Measurements from ENCODE around the gene ETFA. TPM values are rescaled to one million over a fixed set of nuclear protein-coding genes. Genes with fewer than 3 reads are reported as not detected.

Gene ETFA
- total RNA-seq, 1 donor from 2014 or later, result 68.7 TPM

GRCh38 chr15:76338486-76339304 is 27.4 kb upstream of the ETFA start:
- H3K27me3 ChIP-seq (ENCODE audit: control insufficient read depth, insufficient read depth, low read length), result peaks cover 99% of the 10 kb centered on the region
- no peak for DNase-seq (ENCODE audit: low read depth)
- H3K4me3 ChIP-seq (ENCODE audit: low read depth, low read length), result no peak overlapping the region
- H3K36me3 ChIP-seq (ENCODE audit: control insufficient read depth, insufficient read depth, low read length), result no peaks in the 10 kb centered on the region
- TF ChIP-seq, protein P1, sequence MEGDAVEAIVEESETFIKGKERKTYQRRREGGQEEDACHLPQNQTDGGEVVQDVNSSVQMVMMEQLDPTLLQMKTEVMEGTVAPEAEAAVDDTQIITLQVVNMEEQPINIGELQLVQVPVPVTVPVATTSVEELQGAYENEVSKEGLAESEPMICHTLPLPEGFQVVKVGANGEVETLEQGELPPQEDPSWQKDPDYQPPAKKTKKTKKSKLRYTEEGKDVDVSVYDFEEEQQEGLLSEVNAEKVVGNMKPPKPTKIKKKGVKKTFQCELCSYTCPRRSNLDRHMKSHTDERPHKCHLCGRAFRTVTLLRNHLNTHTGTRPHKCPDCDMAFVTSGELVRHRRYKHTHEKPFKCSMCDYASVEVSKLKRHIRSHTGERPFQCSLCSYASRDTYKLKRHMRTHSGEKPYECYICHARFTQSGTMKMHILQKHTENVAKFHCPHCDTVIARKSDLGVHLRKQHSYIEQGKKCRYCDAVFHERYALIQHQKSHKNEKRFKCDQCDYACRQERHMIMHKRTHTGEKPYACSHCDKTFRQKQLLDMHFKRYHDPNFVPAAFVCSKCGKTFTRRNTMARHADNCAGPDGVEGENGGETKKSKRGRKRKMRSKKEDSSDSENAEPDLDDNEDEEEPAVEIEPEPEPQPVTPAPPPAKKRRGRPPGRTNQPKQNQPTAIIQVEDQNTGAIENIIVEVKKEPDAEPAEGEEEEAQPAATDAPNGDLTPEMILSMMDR (IDR thresholded peaks at IDR 0.05; ENCODE audit: insufficient read depth, low read length, poor library complexity, severe bottlenecking), result no peak

DNA sequence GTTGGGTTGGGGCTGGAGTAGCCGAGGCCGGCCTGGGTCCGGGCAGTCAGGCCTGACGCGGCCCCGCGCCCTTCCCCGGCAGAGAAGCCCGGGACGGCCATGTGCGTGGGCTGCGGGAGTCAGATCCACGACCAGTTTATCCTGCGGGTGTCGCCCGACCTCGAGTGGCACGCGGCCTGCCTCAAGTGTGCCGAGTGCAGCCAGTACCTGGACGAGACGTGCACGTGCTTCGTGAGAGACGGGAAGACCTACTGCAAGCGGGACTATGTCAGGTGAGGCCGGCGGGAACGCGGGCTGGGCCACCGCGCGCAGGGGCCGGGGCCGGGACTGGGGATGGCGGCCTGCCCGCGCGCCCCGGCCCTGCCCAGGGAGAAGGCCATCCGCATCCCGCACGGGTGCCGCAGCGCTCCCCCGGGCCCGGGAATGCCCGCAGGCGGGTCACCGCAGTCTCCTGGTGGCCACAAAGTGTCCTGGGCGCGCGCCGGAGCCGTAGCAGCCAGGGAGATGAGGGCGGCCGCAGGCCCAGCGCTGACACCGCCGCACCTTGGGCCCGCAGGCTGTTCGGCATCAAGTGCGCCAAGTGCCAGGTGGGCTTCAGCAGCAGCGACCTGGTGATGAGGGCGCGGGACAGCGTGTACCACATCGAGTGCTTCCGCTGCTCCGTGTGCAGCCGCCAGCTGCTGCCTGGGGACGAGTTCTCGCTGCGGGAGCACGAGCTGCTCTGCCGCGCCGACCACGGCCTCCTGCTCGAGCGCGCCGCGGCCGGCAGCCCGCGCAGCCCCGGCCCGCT is 26.6 kb upstream of the ETFA start:
- TF ChIP-seq, protein P1 (IDR thresholded peaks at IDR 0.05; ENCODE audit: insufficient read depth, low read length, poor library complexity, severe bottlenecking), result no peak
- no peaks in the 10 kb centered on the region for H3K36me3 ChIP-seq (ENCODE audit: control insufficient read depth, insufficient read depth, low read length)
- DNase-seq (ENCODE audit: low read depth), result no peak
- H3K4me3 ChIP-seq (ENCODE audit: low read depth, low read length), result no peak overlapping the region
- H3K27me3 ChIP-seq (ENCODE audit: control insufficient read depth, insufficient read depth, low read length), result peaks cover 98% of the 10 kb centered on the region

- H3K4me3 ChIP-seq (ENCODE audit: low read depth, low read length), result no peak overlapping the region
- no peak for DNase-seq (ENCODE audit: low read depth)
- TF ChIP-seq, protein P1 (IDR thresholded peaks at IDR 0.05; ENCODE audit: insufficient read depth, low read length, poor library complexity, severe bottlenecking), result no peak
- H3K27me3 ChIP-seq (ENCODE audit: control insufficient read depth, insufficient read depth, low read length), result peaks cover 90% of the 10 kb centered on the region
- H3K36me3 ChIP-seq (ENCODE audit: control insufficient read depth, insufficient read depth, low read length), result no peaks in the 10 kb centered on the region
Observed at GRCh38 chr15:76337059-76337695, 25.9 kb upstream of the ETFA start.

GRCh38 chr15:76336254-76337058 is 25.2 kb upstream of the ETFA start, which contains the start of gene ISL2:
Gene ISL2, plus strand, starts transcription at chr15:76336773. Its CDS starts 111 bp downstream, at chr15:76336884.
- TF ChIP-seq, protein P1 (IDR thresholded peaks at IDR 0.05; ENCODE audit: insufficient read depth, low read length, poor library complexity, severe bottlenecking), result no peak
- Histone ChIP-seq H3K4me3 (ENCODE audit: low read depth, low read length) (peak within 1 kb of the TSS; percentile 26), H3K27me3 (ENCODE audit: control insufficient read depth, insufficient read depth, low read length) (peaks cover 83% of the 10 kb centered on the region), H3K36me3 (ENCODE audit: control insufficient read depth, insufficient read depth, low read length) (no peaks in the 10 kb centered on the region)
- peak; percentile 23 for DNase-seq (ENCODE audit: low read depth)

Measured in kidney epithelial cell (primary cell).